Body of pancreas (tissue), 4 donors: ENCODE results near the gene HTRA2.

Source experiments
- CTCF ChIP-seq, 7 experiments: fragments of 450-650 bp in 4 of 7; fragments of 200-600 bp in 3 of 7; sonication (generic) in 3 of 7; IDR thresholded peaks; one replicate each; pipeline ENCODE4 v1.5.1; 2016 to 2019; ENCODE audit warnings: antibody characterized with exemption in 7 of 7
- POLR2A ChIP-seq, 3 donors: fragments of 450-650 bp; IDR thresholded peaks; one replicate each; pipeline ENCODE4 v1.6.1; 2016; ENCODE audit warnings: antibody characterized with exemption in 3 of 3, mild to moderate bottlenecking in 2 of 3

GRCh38 chr2:74548285-74548899 lies 18.7 kb downstream of the HTRA2 start:
- TF ChIP-seq CTCF (IDR thresholded peaks at IDR 0.05) (no peak), POLR2A (IDR thresholded peaks at IDR 0.05) (no peak)
